Testis (tissue), 3 donors: ENCODE results near the gene PHYH. TPM values are rescaled to one million over a fixed set of nuclear protein-coding genes. Genes with fewer than 3 reads are reported as not detected.
"Not testable (repeated sequence)": the region's sequence is repeated elsewhere in the genome, so short reads cannot be mapped to it uniquely, and the experiment has no call there.

Source experiments
- DNase-seq: peaks from one replicate; pipeline ENCODE4 v3.0.0-alpha.2; 2019
- H3K27ac ChIP-seq, 2 donors: fragments of 200-600 bp; sonication (generic); one replicate each; pipeline ENCODE4 v1.5.1; 2019
- H3K27me3 ChIP-seq: fragments of 200-600 bp; sonication (generic); one replicate; pipeline ENCODE4 v1.5.1; 2019
- H3K36me3 ChIP-seq: fragments of 200-600 bp; sonication (generic); one replicate; pipeline ENCODE4 v1.5.1; 2017; ENCODE audit warnings: low read depth; ENCODE audit errors: missing control alignments
- H3K4me1 ChIP-seq: fragments of 200-600 bp; sonication (generic); one replicate; pipeline ENCODE4 v1.5.1; 2019
- H3K4me3 ChIP-seq, 2 donors: fragments of 200-600 bp; sonication (generic); one replicate each; pipeline ENCODE4 v1.5.1; 2017 to 2019
- H3K9me3 ChIP-seq: fragments of 200-600 bp; sonication (generic); one replicate; pipeline ENCODE4 v1.5.1; 2017
- POLR2A ChIP-seq: fragments of 450-650 bp; IDR thresholded peaks from one replicate; pipeline ENCODE4 v1.6.1; 2017; ENCODE audit warnings: antibody characterized with exemption, mild to moderate bottlenecking, moderate library complexity
- WGBS, 2 donors: methylation state at CpG; one replicate each; pipeline ENCODE4 v1.1.5; 2018; 5-methylcytosine and 5-hydroxymethylcytosine counted together
- intact Hi-C: fragments of 100-400 bp; cut with DNase I; formaldehyde crosslinking; loops from one replicate; pipeline ENCODE4 v1.15.1; 2023; ENCODE audit warnings: low total_unique reads
- polyA plus RNA-seq: library from polyadenylated mRNA; stranded (reverse); fragments of 350-450 nt; fragmentation: Illumina TruSeq; extraction: RNeasy Lipid Tissue Mini Kit (QIAGEN cat#74804); gene quantifications from one replicate; pipeline ENCODE4 v1.2.3, GENCODE V29; 2014; ENCODE audit warnings: low read depth, low replicate concordance; ENCODE audit not compliant: insufficient read depth
- total RNA-seq, 2 donors: library from RNA; depleted of rRNA; stranded (reverse); fragments of >200 nt; gene quantifications; one replicate each; pipeline ENCODE4 v1.2.3, GENCODE V29; 2016
- TF ChIP-seq, protein P1 (sequence below), 3 experiments: fragments of 450-650 bp in 2 of 3; fragments of 200-600 bp in 1 of 3; sonication (generic) in 1 of 3; IDR thresholded peaks; one replicate each; pipeline ENCODE4 v1.5.1; 2016 to 2019; ENCODE audit warnings: antibody characterized with exemption in 3 of 3, mild to moderate bottlenecking in 2 of 3, moderate library complexity in 1 of 3

The PHYH gene
- total and polyA plus RNA-seq, 3 donors from 2014 or later = 27.2 to 33.1 (median 31.1) TPM

DNA sequence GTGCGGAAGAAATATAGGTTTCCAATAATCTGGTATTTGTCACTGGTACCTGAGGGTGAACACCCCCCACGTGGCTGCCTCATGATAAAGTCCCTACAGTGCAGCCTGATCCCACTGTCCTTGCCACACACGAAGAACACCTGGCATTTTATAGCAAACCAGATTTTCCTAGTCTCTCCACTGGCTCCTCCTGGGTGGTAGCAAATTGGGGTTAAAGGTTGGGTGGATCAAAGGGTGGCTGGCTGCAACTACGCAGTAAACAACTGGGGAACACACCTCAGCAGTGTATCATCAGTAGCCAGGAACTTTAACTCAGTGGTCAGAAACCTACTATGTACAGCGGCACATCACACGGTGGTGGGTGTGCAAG, 37.9 kb upstream of the PHYH start:
- Histone ChIP-seq H3K9me3 (no peaks in the 10 kb centered on the region), H3K27ac (no peak overlapping the region), H3K4me3 (no peak overlapping the region), H3K27me3 (no peaks in the 10 kb centered on the region), H3K4me1 (no peaks in the 10 kb centered on the region), H3K36me3 (no peaks in the 10 kb centered on the region)
- intact Hi-C loops = no loop called here
- DNase-seq = no peak
- TF ChIP-seq POLR2A = no peak
- TF ChIP-seq, protein P1, sequence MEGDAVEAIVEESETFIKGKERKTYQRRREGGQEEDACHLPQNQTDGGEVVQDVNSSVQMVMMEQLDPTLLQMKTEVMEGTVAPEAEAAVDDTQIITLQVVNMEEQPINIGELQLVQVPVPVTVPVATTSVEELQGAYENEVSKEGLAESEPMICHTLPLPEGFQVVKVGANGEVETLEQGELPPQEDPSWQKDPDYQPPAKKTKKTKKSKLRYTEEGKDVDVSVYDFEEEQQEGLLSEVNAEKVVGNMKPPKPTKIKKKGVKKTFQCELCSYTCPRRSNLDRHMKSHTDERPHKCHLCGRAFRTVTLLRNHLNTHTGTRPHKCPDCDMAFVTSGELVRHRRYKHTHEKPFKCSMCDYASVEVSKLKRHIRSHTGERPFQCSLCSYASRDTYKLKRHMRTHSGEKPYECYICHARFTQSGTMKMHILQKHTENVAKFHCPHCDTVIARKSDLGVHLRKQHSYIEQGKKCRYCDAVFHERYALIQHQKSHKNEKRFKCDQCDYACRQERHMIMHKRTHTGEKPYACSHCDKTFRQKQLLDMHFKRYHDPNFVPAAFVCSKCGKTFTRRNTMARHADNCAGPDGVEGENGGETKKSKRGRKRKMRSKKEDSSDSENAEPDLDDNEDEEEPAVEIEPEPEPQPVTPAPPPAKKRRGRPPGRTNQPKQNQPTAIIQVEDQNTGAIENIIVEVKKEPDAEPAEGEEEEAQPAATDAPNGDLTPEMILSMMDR (IDR thresholded peaks at IDR 0.05) = no peak
- 81 to 90% methylated on average over 6 of the region's 6 CpGs for WGBS, 2 donors

DNA sequence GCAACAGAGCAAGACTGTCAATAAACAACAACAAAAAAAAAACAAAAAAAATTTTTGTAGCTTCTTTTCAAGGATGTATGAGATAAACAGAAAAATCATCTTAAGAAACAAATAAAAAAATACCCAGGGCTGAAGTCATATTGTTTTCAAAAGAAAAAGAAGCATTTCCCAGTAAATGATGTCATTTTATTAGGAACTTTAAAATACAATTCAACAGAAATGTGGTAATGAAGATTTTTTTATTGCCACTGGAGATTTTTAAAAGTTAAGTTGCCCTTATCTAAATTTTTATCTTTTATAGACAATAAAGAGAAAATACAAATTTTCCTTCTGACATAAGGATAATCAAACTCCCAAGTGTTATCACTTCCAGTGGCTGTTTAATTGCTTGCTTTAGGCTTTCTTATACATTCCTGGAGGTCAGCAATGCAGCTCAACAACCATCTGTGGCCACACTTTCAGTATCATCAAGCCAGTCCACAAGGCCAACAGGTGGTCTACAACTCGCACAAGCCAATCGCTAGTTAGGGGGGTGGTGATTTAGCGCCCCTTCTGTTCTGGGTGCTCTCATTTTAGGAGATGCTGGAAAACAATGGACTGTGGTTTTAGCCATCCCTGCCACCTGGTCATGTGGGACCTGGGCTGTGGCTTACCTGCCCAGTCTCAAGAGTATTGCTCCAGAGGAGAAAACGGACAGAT, 37.4 kb upstream of the PHYH start:
- Histone ChIP-seq H3K27ac (no peak overlapping the region), H3K9me3 (no peaks in the 10 kb centered on the region), H3K36me3 (no peaks in the 10 kb centered on the region), H3K4me1 (no peaks in the 10 kb centered on the region), H3K27me3 (no peaks in the 10 kb centered on the region), H3K4me3 (no peak overlapping the region)
- TF ChIP-seq, protein P1 (IDR thresholded peaks at IDR 0.05) = no peak
- DNase-seq = no peak
- 83 to 92% methylated on average over 4 of the region's 4 CpGs for WGBS, 2 donors
- intact Hi-C loops = no loop called here

DNA sequence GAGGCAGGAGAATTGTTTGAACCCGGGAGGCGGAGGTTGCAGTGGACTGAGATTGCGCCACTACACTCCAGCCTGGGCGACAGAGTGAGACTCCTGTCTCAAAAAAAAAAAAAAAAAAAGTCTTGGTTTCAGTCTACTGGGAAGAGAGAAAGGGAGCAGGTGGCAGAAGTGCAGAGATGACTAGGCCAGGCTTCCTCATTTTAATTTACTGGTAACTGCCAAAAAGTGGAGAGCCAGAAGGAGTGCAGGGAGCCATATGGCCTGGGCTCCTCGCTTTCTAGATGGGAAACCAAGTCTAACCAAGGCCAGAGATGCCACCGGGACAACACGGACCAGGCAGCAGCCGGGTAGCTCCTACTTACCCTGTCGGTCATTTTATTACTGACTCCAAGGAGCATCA, 36.0 kb upstream of the PHYH start:
- Histone ChIP-seq H3K4me1 (no peaks in the 10 kb centered on the region), H3K27ac (no peak overlapping the region), H3K27me3 (no peaks in the 10 kb centered on the region), H3K36me3 (no peaks in the 10 kb centered on the region), H3K4me3 (no peak overlapping the region), H3K9me3 (no peaks in the 10 kb centered on the region)
- intact Hi-C loops = no loop called here
- TF ChIP-seq POLR2A = no peak
- TF ChIP-seq, protein P1 (IDR thresholded peaks at IDR 0.05) = no peak
- no peak for DNase-seq
- WGBS, 2 donors = 86 to 99% methylated on average over 9 of the region's 9 CpGs

DNA sequence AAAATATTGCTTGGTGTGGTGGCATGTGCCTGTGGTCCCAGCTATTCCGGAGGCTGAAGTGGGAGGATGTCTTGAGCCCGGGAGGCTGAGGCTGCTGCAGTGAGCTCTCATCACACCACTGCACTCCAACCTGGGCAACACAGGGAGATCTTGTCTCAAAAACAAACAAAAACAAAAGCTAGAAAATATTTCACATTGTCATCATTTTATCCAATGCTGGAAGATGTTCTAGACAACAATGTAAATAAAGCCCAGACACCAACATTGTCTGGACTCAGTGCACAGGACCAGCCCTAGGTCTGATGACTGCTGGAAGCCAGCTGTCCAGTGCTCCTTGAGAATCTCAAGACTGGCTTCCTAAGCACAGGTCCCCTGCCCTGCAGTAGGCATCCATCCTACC, 34.7 kb upstream of the PHYH start:
- TF ChIP-seq, protein P1 (IDR thresholded peaks at IDR 0.05) = no peak
- no peak for TF ChIP-seq POLR2A
- 90 to 97% methylated on average over 2 of the region's 2 CpGs for WGBS, 2 donors
- Histone ChIP-seq H3K27me3 (no peaks in the 10 kb centered on the region), H3K4me3 (no peak overlapping the region), H3K4me1 (no peaks in the 10 kb centered on the region), H3K9me3 (no peaks in the 10 kb centered on the region), H3K36me3 (no peaks in the 10 kb centered on the region), H3K27ac (no peak overlapping the region)
- DNase-seq = no peak
- intact Hi-C loops = no loop called here

DNA sequence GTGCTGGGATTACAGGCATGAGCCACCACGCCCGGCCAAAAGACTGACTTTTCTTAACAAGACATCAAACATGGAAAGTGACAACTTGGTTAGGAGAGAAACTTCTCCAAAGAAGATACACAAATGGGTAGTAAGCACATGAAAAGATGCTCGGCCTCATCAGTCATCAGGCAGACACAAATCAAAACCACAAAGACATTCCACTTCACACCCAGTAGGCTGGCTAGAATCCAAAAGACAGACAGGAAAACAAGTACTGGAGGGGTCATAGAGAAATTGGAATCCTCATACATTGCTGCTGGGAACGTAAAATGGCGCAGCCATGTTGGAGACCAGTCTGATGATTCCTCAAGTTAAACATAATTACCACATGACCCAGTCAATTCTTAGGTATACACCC, 31.8 kb upstream of the PHYH start:
- H3K4me1 ChIP-seq = no peaks in the 10 kb centered on the region
- no peak for DNase-seq
- no peaks in the 10 kb centered on the region for H3K36me3 ChIP-seq
- H3K4me3 ChIP-seq = no peak overlapping the region
- intact Hi-C loops = no loop called here
- no peaks in the 10 kb centered on the region for H3K27me3 ChIP-seq
- 91 to 92% methylated on average over 5 of the region's 5 CpGs for WGBS, 2 donors
- no peaks in the 10 kb centered on the region for H3K9me3 ChIP-seq
- H3K27ac ChIP-seq = no peak overlapping the region
- TF ChIP-seq, protein P1 (IDR thresholded peaks at IDR 0.05) = no peak
- TF ChIP-seq POLR2A = no peak

DNA sequence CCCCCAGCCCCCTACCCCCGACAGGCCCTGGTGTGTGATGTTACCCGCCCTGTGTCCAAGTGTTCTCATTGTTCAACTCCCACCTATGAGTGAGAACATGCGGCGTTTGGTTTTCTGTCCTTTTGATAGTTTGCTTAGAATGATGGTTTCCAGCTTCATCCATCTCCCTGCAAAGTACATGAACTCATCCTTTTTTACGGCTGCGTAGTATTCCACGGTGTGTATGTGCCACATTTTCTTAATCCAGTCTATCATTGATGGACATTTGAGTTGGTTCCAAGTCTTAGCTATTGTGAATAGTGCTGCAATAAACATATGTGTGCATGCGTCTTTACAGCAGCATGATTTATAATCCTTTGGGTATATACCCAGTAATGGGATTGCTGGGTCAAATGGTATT, 31.1 kb upstream of the PHYH start:
- H3K27ac ChIP-seq, H3K4me1 ChIP-seq, H3K36me3 ChIP-seq, H3K27me3 ChIP-seq, intact Hi-C loops, H3K9me3 ChIP-seq, DNase-seq, H3K4me3 ChIP-seq: not testable (repeated sequence)
- 95% methylated on average over 8 of the region's 8 CpGs for WGBS, 2 donors
